ENCODE results near the gene TCEA2. TPM values are rescaled to one million over a fixed set of nuclear protein-coding genes. Genes with fewer than 3 reads are reported as not detected.

TCEA2 gene
- total and polyA plus RNA-seq, 2 of the 13 experiments (the other 11 are each of a cell fraction or from before 2014, with no cell fraction given), result 28.1 to 33.7 TPM

DNA sequence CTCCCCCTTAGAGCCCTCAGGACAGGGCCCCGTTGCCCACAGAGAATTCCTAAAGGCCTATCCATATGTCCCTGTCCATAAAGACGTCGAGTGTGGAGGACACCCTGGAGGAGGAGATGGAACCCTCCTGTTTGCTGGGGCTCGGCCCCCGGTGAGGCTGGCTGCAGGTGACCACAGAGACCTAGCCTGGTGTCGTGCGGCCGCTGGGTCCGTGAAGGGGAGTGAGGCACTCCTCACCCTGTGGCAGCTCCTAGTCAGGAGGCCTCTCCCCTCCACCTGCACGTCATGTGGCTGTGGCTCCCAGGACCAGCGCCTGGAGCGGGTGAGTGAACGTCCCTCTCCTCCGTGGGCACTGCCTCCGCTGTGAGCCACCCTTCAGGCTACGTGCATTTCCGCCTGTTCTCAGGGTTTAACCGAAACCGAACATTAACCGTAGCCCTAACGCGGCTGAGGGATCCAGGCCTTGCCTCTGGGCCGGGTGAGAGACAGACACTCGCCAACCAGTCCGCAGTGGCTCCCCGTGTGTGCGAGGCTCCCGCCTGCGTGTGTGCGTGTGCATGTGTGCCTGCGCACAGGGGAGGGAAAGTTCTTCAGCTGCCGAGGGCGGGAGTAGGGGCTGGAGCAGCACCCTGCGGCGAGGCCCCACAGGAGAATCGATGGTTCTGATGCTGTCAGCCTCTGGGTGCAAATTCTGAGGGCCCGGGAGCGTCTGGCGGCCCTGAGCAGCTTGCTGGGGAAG lies 5.9 kb upstream of the TCEA2 start (continued):
- TF ChIP-seq, protein P1, sequence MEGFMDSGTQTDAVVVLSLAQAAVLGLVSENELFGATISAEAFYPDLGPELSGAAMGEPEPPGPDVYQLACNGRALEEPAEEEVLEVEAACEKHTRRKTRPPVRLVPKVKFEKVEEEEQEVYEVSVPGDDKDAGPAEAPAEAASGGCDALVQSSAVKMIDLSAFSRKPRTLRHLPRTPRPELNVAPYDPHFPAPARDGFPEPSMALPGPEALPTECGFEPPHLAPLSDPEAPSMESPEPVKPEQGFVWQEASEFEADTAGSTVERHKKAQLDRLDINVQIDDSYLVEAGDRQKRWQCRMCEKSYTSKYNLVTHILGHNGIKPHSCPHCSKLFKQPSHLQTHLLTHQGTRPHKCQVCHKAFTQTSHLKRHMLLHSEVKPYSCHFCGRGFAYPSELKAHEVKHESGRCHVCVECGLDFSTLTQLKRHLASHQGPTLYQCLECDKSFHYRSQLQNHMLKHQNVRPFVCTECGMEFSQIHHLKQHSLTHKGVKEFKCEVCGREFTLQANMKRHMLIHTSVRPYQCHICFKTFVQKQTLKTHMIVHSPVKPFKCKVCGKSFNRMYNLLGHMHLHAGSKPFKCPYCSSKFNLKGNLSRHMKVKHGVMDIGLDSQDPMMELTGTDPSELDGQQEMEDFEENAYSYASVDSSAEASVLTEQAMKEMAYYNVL (CRISPR knock-in tag; IDR thresholded peaks at IDR 0.05; ENCODE audit: borderline replicate concordance), result peak; percentile 19; the same call in 1 of the 2 replicates
- TF ChIP-seq MTF2 (CRISPR knock-in tag; IDR thresholded peaks at IDR 0.05; ENCODE audit: borderline replicate concordance), result peak; percentile 90
- no peak; the same call in 1 of the 2 replicates for TF ChIP-seq ZNF790 (CRISPR knock-in tag; IDR thresholded peaks at IDR 0.05; ENCODE audit: borderline replicate concordance)
- no peak for TF ChIP-seq MAFG (CRISPR knock-in tag; IDR thresholded peaks at IDR 0.05)
- no peak for TF ChIP-seq MED13 (CRISPR knock-in tag; IDR thresholded peaks at IDR 0.05)
- no peak for TF ChIP-seq KLF16 (CRISPR knock-in tag; IDR thresholded peaks at IDR 0.05)
- TF ChIP-seq ZNF44 (CRISPR knock-in tag; IDR thresholded peaks at IDR 0.05), result no peak
- peak; percentile 90 for TF ChIP-seq ZNF781 (CRISPR knock-in tag; IDR thresholded peaks at IDR 0.05; ENCODE audit: borderline replicate concordance, not compliant biosample characterization)
- TF ChIP-seq, protein P2, sequence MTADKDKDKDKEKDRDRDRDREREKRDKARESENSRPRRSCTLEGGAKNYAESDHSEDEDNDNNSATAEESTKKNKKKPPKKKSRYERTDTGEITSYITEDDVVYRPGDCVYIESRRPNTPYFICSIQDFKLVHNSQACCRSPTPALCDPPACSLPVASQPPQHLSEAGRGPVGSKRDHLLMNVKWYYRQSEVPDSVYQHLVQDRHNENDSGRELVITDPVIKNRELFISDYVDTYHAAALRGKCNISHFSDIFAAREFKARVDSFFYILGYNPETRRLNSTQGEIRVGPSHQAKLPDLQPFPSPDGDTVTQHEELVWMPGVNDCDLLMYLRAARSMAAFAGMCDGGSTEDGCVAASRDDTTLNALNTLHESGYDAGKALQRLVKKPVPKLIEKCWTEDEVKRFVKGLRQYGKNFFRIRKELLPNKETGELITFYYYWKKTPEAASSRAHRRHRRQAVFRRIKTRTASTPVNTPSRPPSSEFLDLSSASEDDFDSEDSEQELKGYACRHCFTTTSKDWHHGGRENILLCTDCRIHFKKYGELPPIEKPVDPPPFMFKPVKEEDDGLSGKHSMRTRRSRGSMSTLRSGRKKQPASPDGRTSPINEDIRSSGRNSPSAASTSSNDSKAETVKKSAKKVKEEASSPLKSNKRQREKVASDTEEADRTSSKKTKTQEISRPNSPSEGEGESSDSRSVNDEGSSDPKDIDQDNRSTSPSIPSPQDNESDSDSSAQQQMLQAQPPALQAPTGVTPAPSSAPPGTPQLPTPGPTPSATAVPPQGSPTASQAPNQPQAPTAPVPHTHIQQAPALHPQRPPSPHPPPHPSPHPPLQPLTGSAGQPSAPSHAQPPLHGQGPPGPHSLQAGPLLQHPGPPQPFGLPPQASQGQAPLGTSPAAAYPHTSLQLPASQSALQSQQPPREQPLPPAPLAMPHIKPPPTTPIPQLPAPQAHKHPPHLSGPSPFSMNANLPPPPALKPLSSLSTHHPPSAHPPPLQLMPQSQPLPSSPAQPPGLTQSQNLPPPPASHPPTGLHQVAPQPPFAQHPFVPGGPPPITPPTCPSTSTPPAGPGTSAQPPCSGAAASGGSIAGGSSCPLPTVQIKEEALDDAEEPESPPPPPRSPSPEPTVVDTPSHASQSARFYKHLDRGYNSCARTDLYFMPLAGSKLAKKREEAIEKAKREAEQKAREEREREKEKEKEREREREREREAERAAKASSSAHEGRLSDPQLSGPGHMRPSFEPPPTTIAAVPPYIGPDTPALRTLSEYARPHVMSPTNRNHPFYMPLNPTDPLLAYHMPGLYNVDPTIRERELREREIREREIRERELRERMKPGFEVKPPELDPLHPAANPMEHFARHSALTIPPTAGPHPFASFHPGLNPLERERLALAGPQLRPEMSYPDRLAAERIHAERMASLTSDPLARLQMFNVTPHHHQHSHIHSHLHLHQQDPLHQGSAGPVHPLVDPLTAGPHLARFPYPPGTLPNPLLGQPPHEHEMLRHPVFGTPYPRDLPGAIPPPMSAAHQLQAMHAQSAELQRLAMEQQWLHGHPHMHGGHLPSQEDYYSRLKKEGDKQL (CRISPR knock-in tag; IDR thresholded peaks at IDR 0.05; ENCODE audit: low read depth), result no peak
- TF ChIP-seq TRIM24 (CRISPR knock-in tag; IDR thresholded peaks at IDR 0.05), result no peak
- TF ChIP-seq ZNF746 (CRISPR knock-in tag; IDR thresholded peaks at IDR 0.05), result 0 out of 2 replicates have a peak, but pooled peaks have one; percentile 29
- peak; percentile 84 for TF ChIP-seq MXD1 (CRISPR knock-in tag; IDR thresholded peaks at IDR 0.05)
- peak; percentile 64; the same call in 1 of the 2 replicates for TF ChIP-seq MXD3 (CRISPR knock-in tag; IDR thresholded peaks at IDR 0.05)
- TF ChIP-seq THAP11 (CRISPR knock-in tag; IDR thresholded peaks at IDR 0.05), result no peak; the same call in 1 of the 2 replicates
